ENCODE measurements around the gene MBNL2. TPM values are rescaled to one million over a fixed set of nuclear protein-coding genes. Genes with fewer than 3 reads are reported as not detected.

Gene MBNL2
- total RNA-seq, 1 experiment from 2014 or later, result 17.8 TPM

GRCh38 chr13:97359181-97360057 is 137.3 kb downstream of the MBNL2 start:
- intact Hi-C loops (cut with micrococcal nuclease), result loop anchor here (1.0 to 10.0 kb wide), 5 partner anchors 137 to 341 kb away; partner anchors contain the start of gene MBNL2
- POLR2A ChIA-PET (ENCODE audit: unreplicated experiment), result no interaction called here
- Histone ChIP-seq H3K79me2 (ENCODE audit: low read length) (no peaks in the 10 kb centered on the region), H3F3A (ENCODE audit: low read length, unreplicated experiment) (no peaks in the 10 kb centered on the region), H3K4me3 (ENCODE audit: low read length) (no peak overlapping the region), H3K27me3 (ENCODE audit: low read length) (no peaks in the 10 kb centered on the region), H3K4me2 (ENCODE audit: low read length) (no peak overlapping the region), H3K9me3 (ENCODE audit: low read length) (no peaks in the 10 kb centered on the region), H2AFZ (ENCODE audit: low read length) (no peak overlapping the region), H3K4me1 (ENCODE audit: insufficient read depth, low read length) (no peaks in the 10 kb centered on the region), H4K20me1 (ENCODE audit: low read length) (no peaks in the 10 kb centered on the region), H3K9ac (ENCODE audit: low read length) (no peak overlapping the region), H3K9me2 (replicated peaks; ENCODE audit: low read length) (no peaks in the 10 kb centered on the region), H3K27ac (ENCODE audit: low read length) (no peak overlapping the region), H3K36me3 (ENCODE audit: low read depth, low read length) (no peaks in the 10 kb centered on the region)
- TF ChIP-seq EZH2phosphoT487 (IDR thresholded peaks at IDR 0.05; ENCODE audit: borderline replicate concordance, low read length) (no peak), CTCF (conservative IDR thresholded peaks at IDR 0.05; ENCODE audit: low read depth, low read length) (peak; percentile 88)
- CTCF ChIA-PET, result interaction anchor here (0.7 to 1.9 kb wide), 3 partner anchors 10 to 249 kb away, joined by 3 to 9 read pairs (median 5); no protein-coding TSS in a partner anchor
- peak; percentile 68 for DNase-seq
- ATAC-seq, result peak; percentile 81
- no TSS peak for BruUV-seq (replicated peaks)

- BruUV-seq (replicated peaks), result no TSS peak
- TF ChIP-seq CTCF (conservative IDR thresholded peaks at IDR 0.05; ENCODE audit: low read depth, low read length), result no peak
- TF ChIP-seq EZH2 (IDR thresholded peaks at IDR 0.05; ENCODE audit: low read length, unreplicated experiment), result no peak
- TF ChIP-seq EZH2phosphoT487 (IDR thresholded peaks at IDR 0.05; ENCODE audit: borderline replicate concordance, low read length), result no peak
- intact Hi-C loops (cut with micrococcal nuclease), result no loop called here
- H3K27ac ChIP-seq (ENCODE audit: low read length), result no peak overlapping the region
- H3K4me3 ChIP-seq (ENCODE audit: low read length), result no peak overlapping the region
- DNase-seq (no peak), ATAC-seq (no peak)
- no peaks in the 10 kb centered on the region for H3K36me3 ChIP-seq (ENCODE audit: low read depth, low read length)
- ChIA-PET POLR2A (ENCODE audit: unreplicated experiment) (no interaction called here), CTCF (no interaction called here)
- no peaks in the 10 kb centered on the region for H3K9me3 ChIP-seq (ENCODE audit: low read length)
- no peaks in the 10 kb centered on the region for H4K20me1 ChIP-seq (ENCODE audit: low read length)
- H3K9ac ChIP-seq (ENCODE audit: low read length), result no peak overlapping the region
- H3K4me1 ChIP-seq (ENCODE audit: insufficient read depth, low read length), result no peaks in the 10 kb centered on the region
- no peaks in the 10 kb centered on the region for H3F3A ChIP-seq (ENCODE audit: low read length, unreplicated experiment)
- no peaks in the 10 kb centered on the region for H3K27me3 ChIP-seq (ENCODE audit: low read length)
- H3K4me2 ChIP-seq (ENCODE audit: low read length), result no peak overlapping the region
- no peak overlapping the region for H2AFZ ChIP-seq (ENCODE audit: low read length)
- H3K79me2 ChIP-seq (ENCODE audit: low read length), result no peaks in the 10 kb centered on the region
- H3K9me2 ChIP-seq (replicated peaks; ENCODE audit: low read length), result no peaks in the 10 kb centered on the region
Observed at GRCh38 chr13:97360610-97361009, 138.5 kb downstream of the MBNL2 start.

GRCh38 chr13:97364031-97364430 is 141.9 kb downstream of the MBNL2 start:
- BruUV-seq (replicated peaks), result no TSS peak
- Histone ChIP-seq H3K36me3 (ENCODE audit: low read depth, low read length) (no peaks in the 10 kb centered on the region), H3K4me3 (ENCODE audit: low read length) (no peak overlapping the region), H3K9me3 (ENCODE audit: low read length) (no peaks in the 10 kb centered on the region), H3K79me2 (ENCODE audit: low read length) (no peaks in the 10 kb centered on the region), H3K4me2 (ENCODE audit: low read length) (no peak overlapping the region), H3F3A (ENCODE audit: low read length, unreplicated experiment) (no peaks in the 10 kb centered on the region), H3K27ac (ENCODE audit: low read length) (no peak overlapping the region), H2AFZ (ENCODE audit: low read length) (no peak overlapping the region), H4K20me1 (ENCODE audit: low read length) (no peaks in the 10 kb centered on the region), H3K9me2 (replicated peaks; ENCODE audit: low read length) (no peaks in the 10 kb centered on the region), H3K9ac (ENCODE audit: low read length) (no peak overlapping the region), H3K27me3 (ENCODE audit: low read length) (no peaks in the 10 kb centered on the region), H3K4me1 (ENCODE audit: insufficient read depth, low read length) (no peaks in the 10 kb centered on the region)
- TF ChIP-seq CTCF (conservative IDR thresholded peaks at IDR 0.05; ENCODE audit: low read depth, low read length), result no peak
- TF ChIP-seq EZH2 (IDR thresholded peaks at IDR 0.05; ENCODE audit: low read length, unreplicated experiment), result no peak
- no peak for DNase-seq
- ChIA-PET POLR2A (ENCODE audit: unreplicated experiment) (no interaction called here), CTCF (no interaction called here)
- ATAC-seq, result no peak
- intact Hi-C loops (cut with micrococcal nuclease), result no loop called here

Measured in PC-3 (cell line).